Gastrocnemius medialis (tissue), 4 donors: ENCODE data around the gene SLC37A1. TPM values are rescaled to one million over a fixed set of nuclear protein-coding genes. Genes with fewer than 3 reads are reported as not detected.

Source experiments
- ATAC-seq, 2 donors: fragments of 150-250 bp; one replicate each; pipeline ENCODE4 v1.9.1; 2016
- DNase-seq, 2 donors: peaks; one replicate each; pipeline ENCODE4 v3.0.0-alpha.2; 2019
- H3K27ac ChIP-seq, 4 donors: fragments of 200-600 bp; sonication (generic); 1 replicate in 1 of 4; 2 replicates in 3 of 4; pipeline ENCODE4 v1.5.1; 2016 to 2018; ENCODE audit warnings: mild to moderate bottlenecking in 2 of 4, moderate library complexity in 1 of 4
- H3K27me3 ChIP-seq, 3 donors: fragments of 200-600 bp; sonication (generic) in 2 of 3; 1 replicate in 1 of 3; 2 replicates in 2 of 3; pipeline versions ENCODE4 v1.5.1 to v1.6.0; 2016 to 2019; ENCODE audit warnings: mild to moderate bottlenecking in 1 of 3, moderate library complexity in 1 of 3
- H3K36me3 ChIP-seq, 2 donors: fragments of 200-600 bp; sonication (generic) in 1 of 2; one replicate each; pipeline ENCODE4 v1.5.1; 2017 to 2018
- H3K4me1 ChIP-seq, 2 donors: fragments of 200-600 bp; sonication (generic) in 1 of 2; one replicate each; pipeline ENCODE4 v1.5.1; 2016 to 2017; ENCODE audit warnings: mild to moderate bottlenecking in 2 of 2
- H3K4me3 ChIP-seq, 4 donors: fragments of 200-600 bp; sonication (generic) in 3 of 4; 1 replicate in 1 of 4; 2 replicates in 3 of 4; pipeline ENCODE4 v1.5.1; 2016 to 2019; ENCODE audit warnings: mild to moderate bottlenecking in 2 of 4
- H3K9me3 ChIP-seq, 3 donors: fragments of 200-600 bp; sonication (generic) in 2 of 3; 1 replicate in 1 of 3; 2 replicates in 2 of 3; pipeline ENCODE4 v1.5.1; 2016 to 2019
- POLR2A ChIP-seq, 2 donors: fragments of 450-650 bp; IDR thresholded peaks; one replicate each; pipeline ENCODE4 v1.6.1; 2017; ENCODE audit warnings: antibody characterized with exemption in 2 of 2, mild to moderate bottlenecking in 2 of 2, moderate library complexity in 2 of 2
- in situ Hi-C, 4 donors: fragments of 200-750 bp; cut with MboI; loops; one replicate each; pipeline versions ENCODE4 v1.15.0 to v1.8.0; 2017; ENCODE audit warnings: low sequenced_read_pairs in 4 of 4
- intact Hi-C: fragments of 100-400 bp; cut with DNase I; formaldehyde crosslinking; loops from one replicate; pipeline ENCODE4 v1.15.1; 2023; ENCODE audit warnings: low total_unique reads
- total RNA-seq, 4 donors: library from RNA; depleted of rRNA; stranded (reverse); fragments of >200 nt; gene quantifications; one replicate each; pipeline versions ENCODE4 v1.1.0 to v1.2.3, GENCODE V29; 2016
- TF ChIP-seq, protein P1 (sequence below), 5 experiments: fragments of 450-650 bp in 3 of 5; fragments of 200-600 bp in 2 of 5; sonication (generic) in 2 of 5; IDR thresholded peaks in 4 of 5; conservative IDR thresholded peaks in 1 of 5; 1 replicate in 4 of 5; 2 replicates in 1 of 5; pipeline ENCODE4 v1.5.1; 2016 to 2019; ENCODE audit warnings: antibody characterized with exemption in 5 of 5, mild to moderate bottlenecking in 3 of 5, moderate library complexity in 3 of 5

The SLC37A1 gene
- total RNA-seq, 4 donors from 2014 or later: 8.3 to 16.1 (median 12.4) TPM

DNA sequence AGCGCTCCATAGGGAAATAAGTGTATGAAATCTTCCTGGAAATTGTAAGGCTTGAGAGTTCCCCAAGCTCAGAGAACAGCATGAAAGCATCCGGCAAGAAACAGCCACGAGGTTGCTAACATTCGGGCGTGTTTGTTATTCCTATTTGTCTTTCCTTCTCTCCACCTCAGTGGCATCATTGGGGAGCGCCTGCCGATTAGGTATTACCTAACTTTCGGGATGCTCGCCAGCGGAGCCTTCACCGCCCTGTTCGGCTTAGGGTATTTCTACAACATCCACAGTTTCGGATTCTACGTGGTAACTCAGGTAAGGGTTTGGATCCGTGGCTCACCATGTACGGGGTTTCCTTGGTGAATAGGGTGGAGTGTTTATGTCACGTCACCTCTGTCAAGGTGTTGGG is 25.7 kb downstream of the SLC37A1 start:
- intact Hi-C loops (loop anchor here (10.0 kb wide), 1 partner anchor 205 kb away; no protein-coding TSS in a partner anchor), in situ Hi-C loops (no loop called here)
- no peaks in the 10 kb centered on the region for H3K9me3 ChIP-seq
- TF ChIP-seq, protein P1, sequence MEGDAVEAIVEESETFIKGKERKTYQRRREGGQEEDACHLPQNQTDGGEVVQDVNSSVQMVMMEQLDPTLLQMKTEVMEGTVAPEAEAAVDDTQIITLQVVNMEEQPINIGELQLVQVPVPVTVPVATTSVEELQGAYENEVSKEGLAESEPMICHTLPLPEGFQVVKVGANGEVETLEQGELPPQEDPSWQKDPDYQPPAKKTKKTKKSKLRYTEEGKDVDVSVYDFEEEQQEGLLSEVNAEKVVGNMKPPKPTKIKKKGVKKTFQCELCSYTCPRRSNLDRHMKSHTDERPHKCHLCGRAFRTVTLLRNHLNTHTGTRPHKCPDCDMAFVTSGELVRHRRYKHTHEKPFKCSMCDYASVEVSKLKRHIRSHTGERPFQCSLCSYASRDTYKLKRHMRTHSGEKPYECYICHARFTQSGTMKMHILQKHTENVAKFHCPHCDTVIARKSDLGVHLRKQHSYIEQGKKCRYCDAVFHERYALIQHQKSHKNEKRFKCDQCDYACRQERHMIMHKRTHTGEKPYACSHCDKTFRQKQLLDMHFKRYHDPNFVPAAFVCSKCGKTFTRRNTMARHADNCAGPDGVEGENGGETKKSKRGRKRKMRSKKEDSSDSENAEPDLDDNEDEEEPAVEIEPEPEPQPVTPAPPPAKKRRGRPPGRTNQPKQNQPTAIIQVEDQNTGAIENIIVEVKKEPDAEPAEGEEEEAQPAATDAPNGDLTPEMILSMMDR (IDR thresholded peaks at IDR 0.05 in 4 of 5, conservative IDR thresholded peaks at IDR 0.05 in 1 of 5): no peak
- TF ChIP-seq POLR2A (IDR thresholded peaks at IDR 0.05): no peak
- ATAC-seq: no peak
- no peak overlapping the region for H3K27ac ChIP-seq
- H3K4me1 ChIP-seq: peaks cover 6 to 17% of the 10 kb centered on the region in 2 donors
- H3K36me3 ChIP-seq: peaks cover 0 to 17% of the 10 kb centered on the region in 2 donors
- no peak for DNase-seq
- H3K27me3 ChIP-seq: no peaks in the 10 kb centered on the region
- no peak overlapping the region for H3K4me3 ChIP-seq

DNA sequence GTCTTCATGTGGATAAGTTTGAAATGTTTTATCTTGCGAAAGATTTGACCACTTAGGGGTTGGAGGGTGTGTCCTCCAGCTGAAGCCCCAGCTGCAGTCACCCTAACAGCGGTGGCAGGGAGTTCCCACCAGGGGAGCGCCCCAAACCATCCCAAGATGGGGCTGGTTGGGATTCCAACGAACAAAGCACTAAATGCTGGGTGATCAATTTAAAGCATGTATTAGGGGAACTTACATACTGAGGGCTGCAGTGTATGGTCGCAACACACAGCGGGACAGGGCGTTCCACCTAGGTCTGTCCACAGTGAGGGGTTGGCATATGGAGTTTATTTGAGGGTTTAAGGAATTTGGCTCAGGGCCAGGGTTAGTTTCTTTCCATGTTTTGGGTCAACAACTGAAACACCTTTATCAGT is 26.3 kb downstream of the SLC37A1 start:
- Histone ChIP-seq H3K4me3 (no peak overlapping the region), H3K27me3 (no peaks in the 10 kb centered on the region), H3K36me3 (peaks cover 0 to 18% of the 10 kb centered on the region in 2 donors), H3K27ac (no peak overlapping the region), H3K9me3 (no peaks in the 10 kb centered on the region), H3K4me1 (peaks cover 6 to 16% of the 10 kb centered on the region in 2 donors)
- in situ Hi-C loops: no loop called here
- ATAC-seq (no peak), DNase-seq (no peak)
- TF ChIP-seq, protein P1 (IDR thresholded peaks at IDR 0.05 in 4 of 5, conservative IDR thresholded peaks at IDR 0.05 in 1 of 5): no peak
- no peak for TF ChIP-seq POLR2A (IDR thresholded peaks at IDR 0.05)
- intact Hi-C loops: loop anchor here (10.0 kb wide), 1 partner anchor 205 kb away; no protein-coding TSS in a partner anchor

DNA sequence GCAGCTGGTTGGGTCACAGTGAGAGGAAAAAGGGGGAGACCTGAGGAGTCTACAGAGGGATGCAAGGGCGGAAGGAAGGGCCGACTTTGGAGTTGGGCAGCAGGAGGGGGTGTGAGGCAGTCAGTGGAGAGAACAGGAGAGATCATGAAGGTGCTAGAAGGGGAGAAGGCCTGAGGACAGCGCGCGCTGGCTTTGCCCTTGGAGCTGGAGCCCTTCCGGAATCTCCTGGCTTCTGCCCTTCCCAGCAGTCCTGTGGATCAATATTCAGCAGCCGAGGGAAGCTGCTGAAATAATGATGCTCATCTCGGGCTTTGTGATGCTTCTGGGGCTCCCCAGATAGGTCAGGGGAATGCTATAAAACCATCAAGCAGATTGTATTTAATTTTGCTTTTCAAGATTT is 26.7 kb downstream of the SLC37A1 start:
- Histone ChIP-seq H3K4me3 (no peak overlapping the region), H3K27me3 (no peaks in the 10 kb centered on the region), H3K4me1 (peaks cover 5 to 11% of the 10 kb centered on the region in 2 donors), H3K9me3 (no peaks in the 10 kb centered on the region), H3K36me3 (peaks cover 0 to 23% of the 10 kb centered on the region in 2 donors), H3K27ac (no peak overlapping the region)
- no peak for TF ChIP-seq POLR2A (IDR thresholded peaks at IDR 0.05)
- TF ChIP-seq, protein P1 (IDR thresholded peaks at IDR 0.05 in 4 of 5, conservative IDR thresholded peaks at IDR 0.05 in 1 of 5): no peak
- ATAC-seq (no peak), DNase-seq (no peak)
- intact Hi-C loops: no loop called here
- in situ Hi-C loops: no loop called here

DNA sequence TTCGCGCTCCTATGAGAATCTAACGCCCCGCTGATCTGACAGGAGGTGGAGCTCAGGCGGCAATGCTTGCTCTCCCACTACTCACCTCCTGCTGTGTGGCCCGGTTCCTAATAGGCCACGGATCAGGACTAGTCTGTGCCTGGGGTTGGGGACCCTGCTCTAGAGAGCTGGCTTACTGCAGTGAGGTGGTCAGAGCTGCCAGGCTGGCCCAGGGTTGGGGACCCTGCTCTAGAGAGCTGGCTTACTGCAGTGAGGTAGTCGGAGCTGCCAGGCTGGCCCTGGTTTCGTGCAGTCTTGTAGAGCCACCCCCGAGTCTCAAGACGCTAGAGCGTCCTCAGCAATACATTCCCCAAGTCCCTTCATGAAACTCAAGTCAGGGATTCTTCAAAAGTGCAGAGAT is 27.5 kb downstream of the SLC37A1 start:
- in situ Hi-C loops: no loop called here
- TF ChIP-seq POLR2A (IDR thresholded peaks at IDR 0.05): no peak
- TF ChIP-seq, protein P1 (IDR thresholded peaks at IDR 0.05 in 4 of 5, conservative IDR thresholded peaks at IDR 0.05 in 1 of 5): no peak
- H3K4me3 ChIP-seq: no peak overlapping the region
- ATAC-seq: no peak
- no peaks in the 10 kb centered on the region for H3K27me3 ChIP-seq
- H3K36me3 ChIP-seq: peaks cover 0 to 30% of the 10 kb centered on the region in 2 donors
- no peak for DNase-seq
- H3K27ac ChIP-seq: no peak overlapping the region
- intact Hi-C loops: no loop called here
- H3K4me1 ChIP-seq: peaks cover 0 to 3% of the 10 kb centered on the region in 2 donors
- H3K9me3 ChIP-seq: no peaks in the 10 kb centered on the region

DNA sequence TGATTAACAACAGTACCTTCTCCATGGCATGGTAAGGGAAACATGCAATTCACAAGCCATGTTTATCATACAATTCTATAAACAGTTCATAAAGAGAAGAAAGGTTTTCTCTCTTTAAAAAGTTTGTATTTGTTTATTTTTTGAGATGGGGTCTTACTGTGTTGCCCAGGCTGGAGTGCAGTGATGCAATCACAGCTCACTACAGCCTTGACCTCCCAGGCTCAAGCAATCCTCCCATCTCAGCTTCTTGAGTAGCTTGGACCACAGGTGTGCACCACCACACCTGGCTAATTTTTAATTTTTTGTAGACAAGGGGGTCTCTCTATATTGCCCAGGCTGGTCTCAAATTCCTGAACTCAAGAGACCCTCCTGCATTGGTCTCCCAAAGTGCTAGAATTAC is 28.0 kb downstream of the SLC37A1 start:
- no peak for TF ChIP-seq POLR2A (IDR thresholded peaks at IDR 0.05)
- TF ChIP-seq, protein P1 (IDR thresholded peaks at IDR 0.05 in 4 of 5, conservative IDR thresholded peaks at IDR 0.05 in 1 of 5): no peak
- in situ Hi-C loops (no loop called here), intact Hi-C loops (no loop called here)
- DNase-seq (no peak), ATAC-seq (no peak)
- Histone ChIP-seq H3K27ac (no peak overlapping the region), H3K9me3 (no peaks in the 10 kb centered on the region), H3K4me1 (no peaks in the 10 kb centered on the region), H3K36me3 (peaks cover 0 to 35% of the 10 kb centered on the region in 2 donors), H3K27me3 (no peaks in the 10 kb centered on the region), H3K4me3 (no peak overlapping the region)
